ENCODE data around the gene SERPINA6.
"Not testable (repeated sequence)": the region's sequence is repeated elsewhere in the genome, so short reads cannot be mapped to it uniquely, and the experiment has no call there.

The SERPINA6 gene

GRCh38 chr14:94354638-94355185 lies 31.6 kb upstream of the SERPINA6 start:
- no peak for TF ChIP-seq CTCF (IDR thresholded peaks at IDR 0.05; ENCODE audit: insufficient read depth, low read depth, low read length, missing control alignments)
- DNase-seq (ENCODE audit: low read depth), result no peak
- no peak overlapping the region for H3K4me3 ChIP-seq (ENCODE audit: low read length)

- H3K4me3 ChIP-seq (ENCODE audit: low read length), result not testable (repeated sequence)
- DNase-seq (ENCODE audit: low read depth), result peak; percentile 27
These were observed 31.1 kb upstream of the SERPINA6 start for GRCh38 chr14:94354190-94354589.

GRCh38 chr14:94349276-94349675 lies 26.1 kb upstream of the SERPINA6 start:
- DNase-seq (ENCODE audit: low read depth), result no peak
- no peak overlapping the region for H3K4me3 ChIP-seq (ENCODE audit: low read length)
- no peak for TF ChIP-seq CTCF (IDR thresholded peaks at IDR 0.05; ENCODE audit: insufficient read depth, low read depth, low read length, missing control alignments)

- TF ChIP-seq CTCF (IDR thresholded peaks at IDR 0.05; ENCODE audit: insufficient read depth, low read depth, low read length, missing control alignments), result no peak
- no peak for DNase-seq (ENCODE audit: low read depth)
- H3K4me3 ChIP-seq (ENCODE audit: low read length), result no peak overlapping the region
These were observed 25.7 kb upstream of the SERPINA6 start for GRCh38 chr14:94348836-94349235.

- H3K4me3 ChIP-seq (ENCODE audit: low read length), result no peak overlapping the region
- no peak for TF ChIP-seq CTCF (IDR thresholded peaks at IDR 0.05; ENCODE audit: insufficient read depth, low read depth, low read length, missing control alignments)
These were observed 23.7 kb upstream of the SERPINA6 start for GRCh38 chr14:94346841-94347240.

GRCh38 chr14:94346065-94346786 lies 23.1 kb upstream of the SERPINA6 start:
- not testable (repeated sequence) for H3K4me3 ChIP-seq (ENCODE audit: low read length)
- DNase-seq (ENCODE audit: low read depth), result peak; percentile 73

More at GRCh38 chr14:94346841-94347240, 23.7 kb upstream of the SERPINA6 start:
- no peak for DNase-seq (ENCODE audit: low read depth)

- peak; percentile 95 for DNase-seq (ENCODE audit: low read depth)
- H3K4me3 ChIP-seq (ENCODE audit: low read length), result no peak overlapping the region
- TF ChIP-seq CTCF (IDR thresholded peaks at IDR 0.05; ENCODE audit: insufficient read depth, low read depth, low read length, missing control alignments), result no peak
These were observed 22.4 kb upstream of the SERPINA6 start for GRCh38 chr14:94345344-94346064.

GRCh38 chr14:94344389-94344788 lies 21.3 kb upstream of the SERPINA6 start:
- no peak for TF ChIP-seq CTCF (IDR thresholded peaks at IDR 0.05; ENCODE audit: insufficient read depth, low read depth, low read length, missing control alignments)

More at GRCh38 chr14:94344389-94344788, 21.3 kb upstream of the SERPINA6 start:
- DNase-seq (ENCODE audit: low read depth), result no peak
- no peak overlapping the region for H3K4me3 ChIP-seq (ENCODE audit: low read length)
